IMR-90 (cell line): Measurements from ENCODE around the gene PLCB2. TPM values are rescaled to one million over a fixed set of nuclear protein-coding genes. Genes with fewer than 3 reads are reported as not detected.

ENCODE experiments used
- ATAC-seq: fragments of 200-7000 bp; cut with Tn5 transposase; 2 replicates; pipeline ENCODE4 v1.9.1; 2020; ENCODE audit warnings: low read depth, mild to moderate bottlenecking, moderate library complexity
- BruUV-seq: library from RNA; stranded (reverse); fragments of 400-500 nt; replicated peaks from 2 replicates; lab custom pipeline; 2021; lab: Mats Ljungman, UMichigan
- CTCF ChIA-PET: fragments of 300-600 bp; formaldehyde crosslinking; extraction: SDS; loops from one replicate; lab custom pipeline; 2021; ENCODE audit warnings: antibody characterized with exemption; lab: Yijun Ruan, JAX
- POLR2A ChIA-PET: fragments of 300-600 bp; sonication (Branson Sonifier 250); formaldehyde crosslinking; loops from one replicate; lab custom pipeline; 2022; ENCODE audit warnings: antibody characterized with exemption; ENCODE audit not compliant: unreplicated experiment; lab: Charles Lee
- DNase-seq: peaks from one replicate; pipeline ENCODE4 v3.0.0; 2013
- H2AFZ ChIP-seq: replicated peaks from 2 replicates; pipeline ENCODE3; 2013; ENCODE audit warnings: low read length, mild to moderate bottlenecking; ENCODE audit not compliant: poor library complexity
- H2AK5ac ChIP-seq: 2 replicates; pipeline ENCODE4 v1.6.1; 2013; ENCODE audit warnings: low read depth, low read length, inconsistent platforms
- H2AK9ac ChIP-seq: replicated peaks from 2 replicates; pipeline ENCODE3; 2013; ENCODE audit warnings: mild to moderate bottlenecking, low read depth, low read length, moderate library complexity; ENCODE audit not compliant: poor library complexity
- H2BK120ac ChIP-seq: 2 replicates; pipeline ENCODE4 v1.6.1; 2013; ENCODE audit warnings: low read depth, low read length, inconsistent platforms
- H2BK15ac ChIP-seq: 3 replicates; pipeline ENCODE4 v1.6.1; 2013; ENCODE audit warnings: low read depth, low read length, inconsistent platforms
- H2BK20ac ChIP-seq: 2 replicates; pipeline ENCODE4 v1.6.1; 2013; ENCODE audit warnings: low read depth, mild to moderate bottlenecking, inconsistent platforms, low read length, moderate library complexity
- H2BK5ac ChIP-seq: 2 replicates; pipeline ENCODE4 v1.6.1; 2013; ENCODE audit warnings: mild to moderate bottlenecking, low read depth, low read length, inconsistent platforms; ENCODE audit not compliant: poor library complexity, severe bottlenecking
- H3K14ac ChIP-seq: replicated peaks from 2 replicates; pipeline ENCODE4 v1.6.1; 2013; ENCODE audit warnings: low read depth, low read length, inconsistent platforms
- H3K18ac ChIP-seq: 2 replicates; pipeline ENCODE4 v1.6.1; 2013; ENCODE audit warnings: low read depth, low read length, control low read depth
- H3K23ac ChIP-seq: 2 replicates; pipeline ENCODE4 v1.6.1; 2013; ENCODE audit warnings: low read depth, low read length, inconsistent platforms
- H3K27ac ChIP-seq: 2 replicates; pipeline ENCODE4 v1.5.1; 2013; ENCODE audit warnings: mild to moderate bottlenecking, control low read depth, low read length; ENCODE audit not compliant: insufficient read depth
- H3K27me3 ChIP-seq: 2 replicates; pipeline ENCODE4 v1.6.1; 2013; ENCODE audit warnings: low read length; ENCODE audit not compliant: control insufficient read depth, insufficient read depth
- H3K36me3 ChIP-seq: 2 replicates; pipeline ENCODE4 v1.6.1; 2013; ENCODE audit warnings: low read length, mixed read lengths; ENCODE audit not compliant: control insufficient read depth, insufficient read depth
- H3K4ac ChIP-seq: 2 replicates; pipeline ENCODE4 v1.6.1; 2013; ENCODE audit warnings: low read depth, low read length, inconsistent platforms
- H3K4me1 ChIP-seq: 2 replicates; pipeline ENCODE4 v1.6.1; 2013; ENCODE audit warnings: low read length, mixed read lengths; ENCODE audit not compliant: control insufficient read depth, insufficient read depth
- H3K4me2 ChIP-seq: 2 replicates; pipeline ENCODE4 v1.6.1; 2013; ENCODE audit warnings: low read depth, mild to moderate bottlenecking, control low read depth, low read length, moderate library complexity
- H3K4me3 ChIP-seq: 2 replicates; pipeline ENCODE4 v1.5.1; 2013; ENCODE audit warnings: low read depth, mild to moderate bottlenecking, control low read depth, low read length, moderate library complexity; ENCODE audit not compliant: insufficient read depth
- H3K56ac ChIP-seq: 2 replicates; pipeline ENCODE4 v1.6.1; 2013; ENCODE audit warnings: low read length, inconsistent platforms; ENCODE audit not compliant: insufficient read depth; ENCODE audit errors: extremely low read depth
- H3K79me1 ChIP-seq, 2 experiments: 2 replicates each; pipeline ENCODE4 v1.6.1; 2013; ENCODE audit warnings: low read length in 2 of 2, inconsistent platforms in 1 of 2, low read depth in 1 of 2
- H3K9ac ChIP-seq: 2 replicates; pipeline ENCODE4 v1.6.1; 2013; ENCODE audit warnings: low read depth, low read length, control low read depth
- H3K9me1 ChIP-seq: 2 replicates; pipeline ENCODE4 v1.6.1; 2013; ENCODE audit warnings: low read length, inconsistent platforms; ENCODE audit not compliant: insufficient read depth
- H3K9me3 ChIP-seq: 2 replicates; pipeline ENCODE4 v1.6.1; 2013; ENCODE audit warnings: low read length; ENCODE audit not compliant: control insufficient read depth, insufficient read depth
- H4K20me1 ChIP-seq: 2 replicates; pipeline ENCODE4 v1.6.1; 2013; ENCODE audit warnings: low read length, inconsistent platforms; ENCODE audit not compliant: insufficient read depth
- H4K5ac ChIP-seq: 2 replicates; pipeline ENCODE4 v1.6.1; 2013; ENCODE audit warnings: mild to moderate bottlenecking, low read depth, low read length, control low read depth
- H4K8ac ChIP-seq, 2 experiments: 2 replicates each; pipeline ENCODE4 v1.6.1; 2013; ENCODE audit warnings: low read depth in 2 of 2, low read length in 2 of 2, control low read depth in 1 of 2, inconsistent platforms in 1 of 2
- H4K91ac ChIP-seq: 2 replicates; pipeline ENCODE4 v1.6.1; 2013; ENCODE audit warnings: low read depth, low read length, inconsistent platforms; ENCODE audit not compliant: insufficient read depth
- CHD1 ChIP-seq: IDR thresholded peaks from 2 replicates; pipeline ENCODE4 v1.6.1; 2012; ENCODE audit warnings: low read depth, low read length, improper control_type of control experiment
- FOS ChIP-seq: fragments of 150-350 bp; IDR thresholded peaks from 2 replicates; pipeline ENCODE4 v1.6.1; 2016; ENCODE audit warnings: low read depth, low read length
- MAZ ChIP-seq: IDR thresholded peaks from 2 replicates; pipeline ENCODE4 v1.6.1; 2012; ENCODE audit warnings: low read depth, mild to moderate bottlenecking, low read length, improper control_type of control experiment, moderate library complexity, borderline replicate concordance
- NFE2L2 ChIP-seq: fragments of 150-350 bp; IDR thresholded peaks from 2 replicates; pipeline ENCODE4 v1.6.1; 2016; ENCODE audit warnings: low read depth, mild to moderate bottlenecking, low read length
- USF2 ChIP-seq: fragments of 150-350 bp; IDR thresholded peaks from 2 replicates; pipeline ENCODE4 v1.6.1; 2017; ENCODE audit warnings: mild to moderate bottlenecking, antibody characterized with exemption, low read length, low read depth
- WGBS, 2 experiments: methylation state at CpG; one replicate each; pipeline versions ENCODE4 v1.1.5 to v1.1.7; 2013; ENCODE audit warnings: missing lambda C conversion rate in 2 of 2; ENCODE audit not compliant: insufficient read length in 1 of 2; ENCODE audit errors: extremely low coverage in 2 of 2; 5-methylcytosine and 5-hydroxymethylcytosine counted together
- dilution Hi-C: fragments of 300-500 bp; cut with HindIII; formaldehyde crosslinking; loops from one replicate; pipeline ENCODE4 v1.14.3; 2018; ENCODE audit warnings: low sequenced_read_pairs; ENCODE audit not compliant: unreplicated experiment
- in situ Hi-C: fragments of 300-500 bp; cut with MboI; formaldehyde crosslinking; loops from 3 replicates; pipeline ENCODE4 v1.14.3; 2019; ENCODE audit warnings: low sequenced_read_pairs, inconsistent platforms, mixed read lengths
- intact Hi-C: fragments of 100-400 bp; cut with micrococcal nuclease; formaldehyde crosslinking; loops from 2 replicates; pipeline ENCODE4 v1.10.0; 2022
- polyA plus RNA-seq, 3 experiments: library from polyadenylated mRNA; depleted of rRNA; stranded (reverse); fragments of >200 nt; gene quantifications; 2 replicates each; pipeline ENCODE4 v1.2.3, GENCODE V29; 2012; ENCODE audit warnings: low replicate concordance in 1 of 3
- total RNA-seq: library from RNA; depleted of rRNA; stranded (reverse); fragments of >200 nt; gene quantifications from 2 replicates; pipeline ENCODE4 v1.2.3, GENCODE V29; 2012

PLCB2 gene
- total and polyA plus RNA-seq, 2 of the 4 experiments (the other 2 are of a cell fraction), result 0.18 to 1.4 TPM

- Histone ChIP-seq H3K9me1 (peaks cover 8% of the 10 kb centered on the region), H4K20me1 (no peaks in the 10 kb centered on the region), H2BK15ac (peak overlapping the region; percentile 35; the same call in 1 of the 3 replicates), H3K4me3 (no peak overlapping the region), H3K4ac (no peak overlapping the region), H3K4me2 (no peak overlapping the region), H3K23ac (no peak overlapping the region), H4K5ac (no peak overlapping the region; the same call in 1 of the 2 replicates), H3K9ac (no peak overlapping the region), H3K14ac (no peak overlapping the region), H3K27me3 (no peaks in the 10 kb centered on the region), H3K27ac (no peak overlapping the region), H2BK20ac (peak overlapping the region; percentile 27; the same call in 1 of the 2 replicates), H3K4me1 (peaks cover 15% of the 10 kb centered on the region), H4K8ac (no peak overlapping the region), H3K36me3 (no peaks in the 10 kb centered on the region), H2AK5ac (peak overlapping the region; percentile 93; the same call in 1 of the 2 replicates), H2AK9ac (no peak overlapping the region), H3K9me3 (no peaks in the 10 kb centered on the region), H3K18ac (no peak overlapping the region), H4K91ac (peak overlapping the region; percentile 28; the same call in 1 of the 2 replicates), H2AFZ (peak overlapping the region; percentile 18), H3K79me1 (no peaks in the 10 kb centered on the region), H2BK120ac (peak overlapping the region; percentile 37; the same call in 1 of the 2 replicates), H2BK5ac (no peak overlapping the region), H3K56ac (no peak overlapping the region)
- intact Hi-C loops (no loop called here), dilution Hi-C loops (no loop called here), in situ Hi-C loops (no loop called here)
- no peak for DNase-seq
- CTCF ChIA-PET, result interaction anchor here (1.6 kb wide), 1 partner anchor 50 kb away, joined by 5 read pairs; no protein-coding TSS in a partner anchor
- WGBS, 2 experiments, result 83% methylated on average over 1 of the region's 4 CpGs; no CpG with 5 or more reads in 1 of the 2 experiments
- ATAC-seq, result no peak
- POLR2A ChIA-PET, result no interaction called here
- BruUV-seq, result no TSS peak
- no peak for TF ChIP-seq CHD1
- TF ChIP-seq NFE2L2, result no peak
- no peak for TF ChIP-seq USF2
- no peak for TF ChIP-seq MAZ
- no peak for TF ChIP-seq FOS
Observed at GRCh38 chr15:40267670-40268069, 40.1 kb downstream of the PLCB2 start.
